Activated T-cell treated with anti-CD3 and anti-CD28 coated beads for 4 hours (primary cell): ENCODE measurements around the gene CEP112.

Experiments
- DNase-seq: peaks from one replicate; pipeline ENCODE4 v3.0.0-alpha.2; 2020

The CEP112 gene

DNA sequence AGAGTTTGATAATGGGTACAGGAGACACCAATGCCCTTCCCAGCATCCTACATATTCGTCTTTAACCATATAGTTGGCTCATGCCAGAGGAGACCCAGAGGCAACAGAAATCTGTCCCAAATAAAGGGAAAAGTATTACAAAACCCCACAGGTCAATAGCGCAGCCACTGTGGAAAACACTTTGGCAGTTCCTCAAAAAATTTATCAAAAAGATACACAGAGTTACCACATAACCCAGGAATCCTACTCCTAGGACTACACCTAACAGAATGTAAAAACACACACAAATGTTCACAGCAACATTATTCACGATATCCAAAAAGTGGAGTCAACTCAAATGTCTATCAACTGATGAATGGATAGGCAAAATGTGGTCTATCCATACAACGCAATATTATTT lies 135.8 kb downstream of the CEP112 start:
- no peak for DNase-seq

DNA sequence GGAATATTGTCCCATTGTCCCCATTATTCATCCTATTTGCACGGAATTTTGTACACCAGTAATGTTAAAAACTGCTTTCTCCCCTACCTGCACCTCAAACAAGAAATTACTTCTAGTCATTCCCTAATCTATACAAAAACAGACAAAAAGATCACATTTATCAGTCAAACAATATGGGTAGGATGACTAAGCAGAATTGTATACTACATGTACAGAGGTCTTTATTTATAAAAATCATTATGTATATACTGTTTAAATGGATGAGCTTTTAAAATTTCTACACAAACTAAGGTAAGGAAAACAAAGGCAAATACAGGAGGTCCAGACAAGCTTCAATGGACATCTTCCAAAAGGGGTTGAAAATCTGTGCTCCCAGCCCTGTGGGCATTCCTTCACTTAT lies 137.7 kb downstream of the CEP112 start:
- DNase-seq: no peak

DNA sequence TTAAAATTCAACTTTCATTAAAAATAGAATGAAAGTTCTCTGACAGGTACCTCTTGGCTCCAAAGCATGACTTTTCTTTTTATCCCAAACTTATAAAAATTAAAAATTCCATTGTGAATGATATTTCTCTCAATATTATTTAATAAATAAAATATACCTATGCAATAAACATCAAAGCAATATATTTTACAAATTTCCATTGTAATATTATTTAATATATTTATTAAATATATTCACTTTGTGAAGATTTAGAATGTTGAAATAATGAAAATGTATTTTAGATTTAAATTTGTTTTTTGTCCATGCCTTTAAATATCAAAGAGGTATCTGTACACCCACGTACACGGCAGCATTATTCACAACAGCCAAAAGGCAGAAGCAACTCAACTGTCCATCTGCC lies 147.8 kb downstream of the CEP112 start:
- no peak for DNase-seq

DNA sequence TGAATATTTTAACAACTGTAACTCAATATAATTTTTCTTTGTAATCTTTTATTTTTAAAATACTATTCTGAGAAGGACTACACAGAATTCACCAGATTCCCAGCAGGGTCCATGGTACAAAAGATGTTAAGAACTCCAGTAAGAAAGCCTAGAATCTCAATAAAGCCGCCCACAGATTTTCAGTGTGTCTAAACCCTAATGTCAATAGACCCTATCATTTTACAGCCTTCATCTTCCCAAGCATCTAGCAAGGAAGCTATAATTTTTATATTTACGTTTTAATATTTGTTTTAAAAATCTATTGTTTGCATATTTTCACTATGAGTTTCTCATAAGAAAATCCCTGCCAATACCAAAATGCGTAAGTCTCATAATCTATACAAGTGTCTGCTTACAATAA lies 148.5 kb downstream of the CEP112 start:
- no peak for DNase-seq

DNA sequence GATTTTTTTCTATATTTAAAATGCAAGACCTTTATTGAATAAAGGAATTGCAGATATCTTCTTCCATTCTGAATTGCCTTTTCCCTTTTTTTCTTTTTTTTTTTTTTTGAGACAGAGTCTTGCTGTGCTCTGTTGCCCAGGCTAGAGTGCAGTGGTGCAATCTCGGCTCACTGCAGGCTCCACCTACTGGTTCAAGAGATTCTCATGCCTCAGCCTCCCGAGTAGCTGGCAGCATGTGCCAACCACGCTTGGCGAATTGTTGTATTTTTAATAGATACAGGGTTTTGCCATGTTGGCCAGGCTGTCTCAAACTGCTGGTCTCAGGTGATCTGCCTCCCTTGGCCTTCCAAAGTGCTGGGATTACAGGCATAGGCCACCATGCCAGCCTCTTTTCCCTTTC lies 151.5 kb downstream of the CEP112 start:
- DNase-seq: no peak

DNA sequence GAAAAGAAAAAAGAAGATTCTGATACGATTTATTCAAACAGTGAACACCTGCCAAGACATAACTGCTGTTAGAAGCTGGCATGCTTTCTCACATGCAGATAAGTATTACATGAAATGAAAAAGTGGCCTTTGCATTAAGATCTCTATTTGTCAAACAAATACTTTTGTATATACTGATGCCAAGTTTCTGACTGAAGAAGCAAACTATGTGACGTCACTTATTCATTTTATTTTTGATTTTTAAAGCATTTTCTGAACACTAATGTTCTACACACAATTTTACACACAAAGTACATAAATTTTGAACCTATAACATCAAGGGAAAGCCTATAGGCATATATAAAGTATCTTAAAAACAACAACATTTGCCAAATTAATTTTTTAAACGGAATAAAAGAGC lies 153.8 kb downstream of the CEP112 start:
- DNase-seq: no peak

DNA sequence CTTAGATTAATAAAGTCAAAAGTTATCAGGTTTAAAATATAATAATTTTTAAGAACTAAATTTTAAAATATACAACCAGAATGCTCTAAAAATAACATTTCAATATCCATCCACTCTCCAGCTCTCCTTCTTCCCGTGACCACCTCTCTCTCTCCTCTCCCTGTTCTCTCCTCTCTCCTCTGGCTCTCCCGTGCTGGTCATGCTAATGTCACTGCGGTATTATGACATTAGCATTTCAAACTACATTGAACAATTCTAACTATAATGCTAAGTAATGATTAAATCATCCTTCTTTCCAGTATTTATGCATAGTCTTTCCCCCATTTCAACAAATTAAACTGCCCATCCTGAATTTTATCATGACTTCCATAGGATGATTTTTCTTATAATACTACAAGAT lies 154.7 kb downstream of the CEP112 start:
- DNase-seq: no peak

DNA sequence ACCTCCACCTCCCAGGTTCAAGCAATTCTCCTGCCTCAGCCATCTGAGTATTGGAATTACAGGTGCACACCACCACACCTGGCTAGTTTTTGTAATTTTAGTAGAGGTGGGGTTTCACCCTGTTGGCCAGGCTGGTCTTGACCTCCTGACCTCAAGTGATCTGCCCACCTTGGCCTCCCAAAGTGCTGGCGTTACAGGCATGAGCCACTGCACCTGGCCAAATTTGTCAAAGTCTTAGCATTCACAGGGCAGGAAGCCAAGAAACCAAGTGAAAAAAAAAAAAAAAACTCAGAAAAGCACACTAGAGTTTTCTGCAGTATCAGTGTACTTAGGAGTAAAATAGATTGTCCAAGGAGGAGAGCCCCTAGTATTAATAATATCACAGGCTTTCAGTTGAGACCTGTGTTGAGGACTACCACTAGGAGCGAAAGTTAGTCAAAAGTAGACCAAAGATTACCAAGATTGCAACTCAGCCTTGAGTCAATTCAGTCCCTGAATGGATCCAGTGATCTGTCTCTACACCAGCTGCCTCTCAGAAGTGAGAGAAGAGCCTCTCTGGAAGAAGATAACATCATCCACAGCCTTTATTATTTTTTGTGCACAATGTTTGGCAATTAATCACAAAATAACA lies 159.7 kb downstream of the CEP112 start:
- no peak for DNase-seq

DNA sequence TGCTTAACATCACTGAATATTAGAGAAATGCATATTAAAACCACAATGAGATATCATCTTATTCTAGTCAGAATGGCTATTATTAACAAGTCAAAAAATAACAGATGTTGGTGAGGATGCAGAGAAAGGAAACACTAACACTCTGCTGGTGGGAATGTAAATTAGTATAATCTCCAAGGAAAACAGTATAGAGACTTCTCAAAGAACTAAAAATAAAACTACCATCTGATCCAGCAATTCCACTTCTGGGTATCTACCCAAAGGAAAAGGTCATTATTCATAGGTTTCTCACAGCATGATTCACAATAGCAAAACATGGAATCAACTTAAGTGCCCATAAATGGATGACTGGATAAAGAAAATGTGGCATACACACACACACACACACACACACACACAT lies 166.4 kb downstream of the CEP112 start:
- DNase-seq: no peak

DNA sequence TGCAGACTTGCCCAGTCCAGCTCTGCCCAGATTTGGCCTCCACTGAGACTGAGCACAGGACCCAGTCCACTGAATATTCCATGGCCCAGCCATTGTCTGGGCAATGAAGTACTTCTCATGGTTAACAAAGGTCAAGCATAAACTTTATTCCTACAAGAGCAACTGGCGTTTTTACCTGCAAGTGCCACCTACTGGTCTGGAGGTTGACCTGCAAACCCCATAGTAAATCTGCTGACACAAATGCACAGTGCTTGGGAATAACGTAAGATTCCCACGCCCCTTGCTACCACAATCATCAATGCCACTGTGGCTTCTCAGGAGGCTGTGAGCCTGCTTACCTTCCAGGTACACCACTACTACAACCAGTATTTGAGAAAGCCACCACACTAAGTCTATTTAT lies 170.2 kb downstream of the CEP112 start:
- DNase-seq: no peak

DNA sequence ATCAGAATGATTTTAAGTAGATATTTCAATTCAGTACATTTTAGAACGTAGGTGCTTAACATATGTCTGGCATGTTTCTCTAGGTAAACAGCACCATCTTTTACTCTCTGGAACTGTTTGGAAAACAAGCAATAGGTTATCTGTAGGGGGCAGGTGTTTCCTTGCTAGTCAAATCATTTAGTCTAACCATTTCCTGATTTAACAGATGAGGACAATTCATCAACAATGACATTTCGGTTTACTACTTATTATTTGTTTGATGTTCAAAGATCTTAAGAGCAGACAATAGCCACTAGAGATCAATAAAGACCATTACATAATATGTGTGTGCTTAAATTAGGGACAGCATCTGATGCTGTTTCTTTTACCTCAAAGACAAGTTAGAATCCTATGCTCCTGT lies 173.1 kb downstream of the CEP112 start:
- DNase-seq: no peak

DNA sequence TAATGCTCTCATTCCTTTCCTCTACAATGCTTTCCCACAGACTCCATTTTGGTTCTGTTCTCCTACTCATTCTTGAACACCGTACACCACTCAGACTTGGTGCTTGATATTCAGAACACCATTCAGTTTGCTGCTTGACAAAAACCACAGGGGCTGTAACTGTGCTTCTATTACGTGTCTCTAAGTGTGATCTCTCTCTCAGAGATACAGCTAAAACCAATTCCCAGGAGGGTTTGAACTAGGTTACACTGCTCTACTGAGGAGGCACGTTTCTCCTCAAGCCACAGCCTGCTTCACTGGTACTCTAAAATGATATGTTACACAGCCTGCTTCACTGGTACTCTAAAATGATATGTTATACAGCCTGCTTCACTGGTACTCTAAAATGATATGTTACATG lies 175.7 kb downstream of the CEP112 start:
- no peak for DNase-seq

DNA sequence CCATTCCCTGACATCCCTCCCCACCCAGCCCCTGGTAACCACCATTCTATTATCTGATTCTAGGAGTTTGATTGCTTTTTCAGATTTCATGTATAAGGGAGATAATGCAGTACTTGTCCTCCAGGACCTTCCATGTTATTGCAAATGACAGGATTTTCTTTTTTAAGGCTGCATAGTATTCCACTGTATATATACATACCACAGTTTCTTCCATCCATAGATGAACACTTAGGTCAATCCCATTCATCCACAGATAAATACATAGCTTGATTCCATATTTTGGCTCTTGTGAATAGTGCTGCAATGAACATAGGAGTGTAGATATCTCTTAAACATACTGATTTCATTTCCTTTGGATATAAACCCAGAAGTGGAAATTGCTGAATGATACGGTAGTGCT lies 183.3 kb downstream of the CEP112 start:
- DNase-seq: no peak

DNA sequence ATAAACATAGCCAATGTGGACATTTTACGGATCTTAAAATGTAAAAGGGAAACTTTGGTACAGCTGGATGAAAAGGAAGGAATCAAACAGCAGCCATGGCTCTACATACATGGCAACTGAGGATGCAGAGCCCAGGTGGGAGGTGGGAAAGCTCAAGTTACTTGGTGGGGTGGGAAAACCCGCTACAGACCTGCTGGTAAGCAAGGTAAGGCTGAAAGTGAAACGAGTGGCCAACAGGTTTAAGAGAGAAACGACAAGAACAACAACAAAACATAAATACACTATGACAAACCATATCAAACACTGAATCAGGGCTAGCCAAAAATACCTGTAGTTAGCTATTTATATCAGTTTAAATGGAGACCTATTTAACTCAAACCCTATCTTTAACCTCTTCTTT lies 185.3 kb downstream of the CEP112 start:
- no peak for DNase-seq

DNA sequence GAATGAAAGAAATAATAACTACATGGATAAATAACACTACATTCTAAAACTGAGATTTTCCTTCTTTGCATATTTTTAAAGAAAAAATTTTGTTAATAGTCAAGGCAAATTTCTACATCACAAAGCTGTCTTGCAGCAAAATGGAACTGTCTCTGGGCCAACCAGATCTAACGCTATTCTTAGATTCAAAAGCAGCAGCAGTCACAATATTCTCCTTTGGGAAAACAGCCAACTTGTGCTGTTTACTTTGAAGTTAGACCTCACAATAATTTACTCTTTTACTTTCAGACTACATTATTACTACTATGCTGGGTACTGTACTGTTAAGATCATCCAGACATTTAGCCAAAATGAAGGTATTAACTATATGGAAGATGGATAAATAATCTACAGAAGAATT lies 189.1 kb downstream of the CEP112 start:
- DNase-seq: no peak

DNA sequence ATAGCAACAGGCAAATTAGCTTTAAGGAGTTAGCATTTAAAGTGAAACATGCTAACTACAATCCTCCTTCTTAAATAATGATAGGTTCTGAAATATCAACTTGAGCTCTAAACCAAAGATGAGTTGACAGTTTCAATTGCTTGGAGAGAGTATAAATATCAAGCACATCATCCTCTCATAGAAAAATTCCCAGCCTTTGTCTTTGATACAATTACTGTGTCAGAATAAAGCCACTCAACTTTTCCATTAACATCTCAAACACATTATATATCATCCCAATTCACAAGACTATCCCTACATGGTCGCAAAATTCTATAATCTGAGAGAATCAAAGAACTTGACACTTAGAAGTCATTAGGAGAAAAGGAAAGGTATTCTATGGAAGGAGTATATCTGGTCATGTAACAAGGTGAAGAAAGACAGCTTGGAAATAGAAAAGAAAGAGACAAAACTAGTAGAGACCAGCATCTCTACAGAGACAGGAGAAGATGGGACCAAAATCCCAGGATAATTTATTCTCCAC lies 189.8 kb downstream of the CEP112 start:
- no peak for DNase-seq

DNA sequence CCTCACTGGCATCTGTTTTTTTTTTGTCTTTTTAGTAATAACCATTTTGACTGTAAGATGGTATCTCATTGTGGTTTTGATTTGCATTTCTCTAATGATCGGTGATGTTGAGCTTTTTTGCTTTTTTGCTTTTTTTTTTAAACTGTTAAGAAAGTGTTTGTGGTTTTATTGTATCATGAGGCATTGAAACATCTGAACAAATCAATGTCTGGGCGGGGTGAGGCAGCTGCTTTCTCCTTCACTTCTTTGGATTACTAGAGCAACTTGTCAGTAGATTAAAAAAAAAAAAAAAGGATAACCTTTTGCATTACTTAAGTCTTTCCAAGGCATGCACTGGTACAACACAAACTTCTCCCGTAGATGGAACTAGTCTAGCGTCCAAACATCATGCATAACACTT lies 191.7 kb downstream of the CEP112 start:
- no peak for DNase-seq

DNA sequence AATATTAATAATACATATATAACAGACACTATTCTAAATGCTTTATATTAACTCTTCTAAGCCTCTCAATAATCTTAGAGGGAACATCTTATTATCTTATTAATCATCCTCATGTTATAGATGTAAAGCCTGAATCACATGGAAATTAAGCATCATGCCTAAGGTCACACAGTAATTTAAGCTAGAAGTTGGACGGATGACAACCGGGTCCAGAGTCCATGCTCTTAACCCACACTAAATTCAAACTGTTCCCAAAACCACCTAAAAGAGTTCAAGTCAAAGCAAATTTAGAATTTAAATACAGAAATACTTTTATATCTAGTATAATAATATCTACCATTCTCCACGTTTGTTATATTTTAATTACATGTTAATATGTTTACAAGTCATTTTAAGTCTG lies 193.3 kb downstream of the CEP112 start:
- no peak for DNase-seq

DNA sequence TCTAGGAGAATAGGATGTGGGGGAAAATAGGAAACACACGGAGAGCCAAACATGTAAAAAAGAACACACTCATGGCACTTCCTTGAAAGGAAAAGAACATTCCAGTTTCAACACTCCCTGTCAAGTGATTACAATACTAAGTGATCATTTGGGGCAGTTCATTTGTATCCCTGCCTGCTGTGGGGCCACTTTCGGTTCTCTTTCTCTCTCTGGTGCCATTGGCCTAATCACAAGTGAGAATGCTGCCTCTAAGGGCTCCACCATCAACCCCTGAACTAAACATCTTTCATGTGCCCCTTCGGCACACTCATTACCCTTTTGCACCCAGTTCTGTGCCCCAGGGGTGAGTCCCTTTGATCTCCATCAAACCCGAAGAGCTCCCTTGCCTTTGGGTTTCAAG lies 197.3 kb downstream of the CEP112 start:
- DNase-seq: no peak

DNA sequence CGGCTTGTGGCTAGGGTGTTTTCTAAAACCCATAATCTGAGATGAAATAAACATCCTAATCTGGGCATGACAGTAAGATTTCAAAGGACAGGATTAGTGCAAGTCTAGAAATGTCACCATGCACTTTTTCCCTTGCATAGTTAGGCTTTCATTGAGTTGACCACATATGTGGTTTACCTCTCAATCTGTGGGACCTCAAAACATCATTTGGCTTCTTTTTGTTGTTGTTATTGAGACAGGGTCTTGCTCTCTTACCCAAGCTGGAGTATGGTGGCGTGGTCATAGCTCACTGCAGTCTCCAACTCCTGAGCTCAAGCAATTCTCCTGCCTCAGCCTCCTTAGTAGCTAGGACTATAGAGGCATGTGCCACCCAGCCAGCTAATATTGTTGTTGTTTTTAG lies 197.8 kb downstream of the CEP112 start:
- no peak for DNase-seq

DNA sequence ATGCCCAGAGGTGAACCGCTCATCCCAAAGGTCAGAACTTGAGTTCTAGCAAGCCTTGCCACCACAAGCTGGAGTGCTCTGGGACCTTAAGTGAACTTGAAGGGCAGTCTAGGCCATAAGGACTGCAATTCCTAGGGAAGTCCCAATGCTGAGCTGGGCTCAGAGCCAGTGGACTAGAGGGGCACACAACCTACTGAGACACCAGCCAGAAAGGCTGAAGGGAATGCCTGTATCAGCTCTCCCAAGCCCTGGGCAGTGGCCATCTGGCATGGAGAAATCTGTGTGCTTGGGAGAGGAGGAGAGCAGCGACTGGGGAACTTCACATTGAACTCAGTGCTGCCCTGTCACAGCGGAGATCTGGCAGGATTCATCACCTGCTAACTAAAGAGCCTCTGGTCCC lies 201.3 kb downstream of the CEP112 start:
- no peak for DNase-seq

DNA sequence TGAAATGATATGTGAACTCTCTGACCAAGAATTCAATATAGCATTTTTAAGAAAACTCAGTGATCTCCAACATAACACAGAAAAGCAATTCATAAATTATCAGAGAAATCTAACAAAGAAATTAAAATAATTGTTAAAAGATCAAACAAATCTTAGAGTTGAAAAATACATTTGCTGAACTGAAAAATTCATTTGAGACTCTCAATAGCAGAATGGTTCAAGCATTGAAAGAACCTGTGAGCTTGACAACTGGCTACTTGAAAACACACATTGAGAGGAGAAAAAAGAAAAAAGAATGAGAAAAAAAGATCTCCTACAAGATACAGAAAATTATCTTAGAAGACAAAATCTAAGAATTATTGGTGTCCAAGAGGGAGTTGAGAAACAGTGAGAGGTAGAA lies 203.5 kb downstream of the CEP112 start:
- DNase-seq: no peak

DNA sequence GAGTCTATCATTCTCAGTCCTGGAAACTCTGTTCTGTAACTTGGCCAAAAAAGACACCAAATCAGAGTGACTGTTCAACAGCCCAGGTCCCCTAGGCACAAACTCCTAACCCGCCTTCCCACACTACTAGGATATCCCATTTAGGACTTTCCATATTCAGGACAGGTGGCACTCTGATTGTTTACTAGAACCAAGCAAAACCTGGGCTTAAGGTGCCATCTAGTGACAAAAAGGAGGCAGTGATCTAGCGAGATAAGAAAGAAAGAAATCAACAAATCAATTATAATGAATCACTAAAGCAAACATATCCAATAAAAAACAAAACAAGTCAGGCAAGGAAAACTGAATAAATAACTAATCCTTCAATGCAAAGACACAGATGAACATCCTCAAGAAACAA lies 203.9 kb downstream of the CEP112 start:
- no peak for DNase-seq

DNA sequence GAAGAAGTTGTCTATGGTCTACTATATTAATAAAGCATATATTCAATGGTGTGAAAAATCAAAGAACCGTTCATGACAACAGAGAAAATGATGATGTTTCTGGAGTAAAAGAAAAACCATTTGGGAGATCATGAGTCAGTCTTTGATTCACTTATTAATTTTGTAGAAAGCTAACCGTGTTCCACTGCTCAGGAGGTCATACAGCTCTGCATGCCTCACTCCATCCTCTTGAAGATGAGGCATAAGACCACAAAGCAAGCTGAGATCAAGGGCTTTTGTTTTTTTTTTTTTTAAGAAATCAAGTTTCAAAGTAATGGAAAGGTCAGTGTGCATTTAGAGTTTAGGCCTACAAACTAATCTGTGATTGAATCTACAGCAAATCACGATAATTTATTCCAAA lies 206.4 kb downstream of the CEP112 start:
- DNase-seq: no peak

DNA sequence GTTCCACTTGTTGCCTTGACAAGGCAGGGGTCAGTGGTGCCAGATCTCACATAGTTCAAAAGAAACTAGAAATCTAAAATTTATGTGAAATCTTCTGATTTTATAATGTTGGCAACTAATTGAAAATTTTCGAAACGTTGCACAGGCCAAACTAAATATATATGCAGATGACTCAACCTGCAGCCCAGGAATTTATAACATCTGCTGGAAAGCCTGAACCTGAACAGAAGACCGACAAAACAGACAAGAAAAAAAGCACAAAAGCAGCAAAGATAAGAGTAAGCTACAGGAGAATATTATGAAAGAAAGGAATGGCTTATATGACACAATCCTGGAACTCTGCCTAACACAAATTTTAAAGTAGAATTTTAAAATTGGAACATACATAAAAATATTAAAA lies 207.6 kb downstream of the CEP112 start:
- DNase-seq: no peak

DNA sequence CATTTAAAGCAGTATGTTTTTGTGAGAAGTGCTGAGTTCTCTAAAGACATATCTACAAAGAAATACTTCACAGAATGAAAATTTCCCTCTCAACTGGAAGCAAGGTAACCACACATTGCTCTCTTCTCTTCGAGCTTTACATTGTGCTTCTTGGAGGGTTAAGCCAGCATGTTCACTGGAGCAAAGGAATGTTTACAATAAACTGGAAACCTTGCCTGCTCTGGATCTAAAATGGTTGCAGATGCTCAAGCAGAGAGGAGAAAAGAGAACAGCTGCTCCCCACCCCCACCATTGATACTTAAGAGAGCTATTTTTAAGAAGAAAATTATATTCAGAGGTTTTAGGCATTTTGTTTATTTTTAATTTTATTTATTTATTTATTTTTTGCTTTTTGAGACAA lies 213.1 kb downstream of the CEP112 start:
- DNase-seq: no peak
